GM23338 (cell line): ENCODE data around the gene MINDY4. TPM values are rescaled to one million over a fixed set of nuclear protein-coding genes. Genes with fewer than 3 reads are reported as not detected.

Experiments
- ATAC-seq: fragments of 200-7000 bp; cut with Tn5 transposase; 3 replicates; pipeline ENCODE4 v1.9.1; 2020
- DNase-seq: peaks from one replicate; pipeline ENCODE4 v3.0.0-alpha.2; 2015; ENCODE audit warnings: low spot score
- H2AFZ ChIP-seq: fragments of 200-600 bp; sonication (generic); 2 replicates; pipeline ENCODE4 v1.8.0; 2016; ENCODE audit warnings: antibody characterized with exemption, mild to moderate bottlenecking, moderate library complexity
- H3F3A ChIP-seq: fragments of 200-600 bp; sonication (generic); replicated peaks from 2 replicates; pipeline ENCODE4 v1.8.0; 2017; ENCODE audit warnings: antibody characterized with exemption, mixed run types, low read depth
- H3K27ac ChIP-seq: fragments of 200-600 bp; sonication (generic); 2 replicates; pipeline ENCODE4 v1.6.1; 2016; ENCODE audit warnings: low read depth
- H3K27me3 ChIP-seq: fragments of 200-600 bp; sonication (generic); 2 replicates; pipeline ENCODE4 v1.8.0; 2016; ENCODE audit warnings: mild to moderate bottlenecking, mixed run types, moderate library complexity; ENCODE audit not compliant: insufficient read depth
- H3K36me3 ChIP-seq: fragments of 200-600 bp; sonication (generic); 2 replicates; pipeline ENCODE4 v1.8.0; 2016; ENCODE audit warnings: mild to moderate bottlenecking; ENCODE audit not compliant: insufficient read depth
- H3K4me1 ChIP-seq: fragments of 200-600 bp; sonication (generic); 2 replicates; pipeline ENCODE4 v1.8.0; 2016; ENCODE audit warnings: mild to moderate bottlenecking, moderate library complexity; ENCODE audit not compliant: insufficient read depth
- H3K4me2 ChIP-seq: fragments of 200-600 bp; sonication (generic); 2 replicates; pipeline ENCODE4 v1.7.1; 2017; ENCODE audit warnings: mixed run types
- H3K4me3 ChIP-seq: fragments of 200-600 bp; sonication (generic); 2 replicates; pipeline ENCODE4 v1.6.1; 2016; ENCODE audit warnings: mixed run types
- H3K79me2 ChIP-seq: fragments of 200-600 bp; sonication (generic); replicated peaks from 2 replicates; pipeline ENCODE4 v1.8.0; 2017; ENCODE audit warnings: mild to moderate bottlenecking; ENCODE audit not compliant: insufficient read depth
- H3K9me2 ChIP-seq: fragments of 200-600 bp; sonication (generic); 2 replicates; pipeline ENCODE4 v1.8.0; 2017; ENCODE audit not compliant: insufficient read depth
- H4K20me1 ChIP-seq: fragments of 200-600 bp; sonication (generic); replicated peaks from 2 replicates; pipeline ENCODE4 v1.8.0; 2017; ENCODE audit warnings: mild to moderate bottlenecking; ENCODE audit not compliant: insufficient read depth
- H3K27ac Mint-ChIP-seq: 2 replicates; pipeline ENCODE4 v1.8.0; 2020; ENCODE audit warnings: inconsistent platforms, mild to moderate bottlenecking, moderate library complexity, mixed read lengths
- H3K27me3 Mint-ChIP-seq: 3 replicates; pipeline ENCODE4 v1.8.0; 2022; ENCODE audit warnings: low read depth, mild to moderate bottlenecking, moderate library complexity, mixed read lengths, inconsistent platforms; ENCODE audit not compliant: insufficient read depth, poor library complexity
- H3K36me3 Mint-ChIP-seq: 3 replicates; pipeline ENCODE4 v1.8.0; 2021; ENCODE audit warnings: low read depth, mild to moderate bottlenecking, inconsistent platforms, moderate library complexity, mixed read lengths
- H3K4me1 Mint-ChIP-seq: 3 replicates; pipeline ENCODE4 v1.8.0; 2020; ENCODE audit warnings: mild to moderate bottlenecking, inconsistent platforms, mixed read lengths
- H3K4me3 Mint-ChIP-seq: 3 replicates; pipeline ENCODE4 v1.8.0; 2021; ENCODE audit warnings: moderate library complexity, mild to moderate bottlenecking, inconsistent platforms, mixed read lengths
- H3K9me3 Mint-ChIP-seq: 3 replicates; pipeline ENCODE4 v1.8.0; 2020; ENCODE audit warnings: moderate library complexity, mild to moderate bottlenecking, inconsistent platforms, mixed read lengths
- CREB1 ChIP-seq: fragments of 250-450 bp; sonication (Bioruptor Pico); IDR thresholded peaks from 2 replicates; pipeline ENCODE4 v1.5.0; 2020; ENCODE audit warnings: low read depth, mild to moderate bottlenecking, moderate library complexity
- EZH2 ChIP-seq: fragments of 200-600 bp; sonication (generic); IDR thresholded peaks from one replicate; pipeline ENCODE4 v1.8.0; 2017; ENCODE audit warnings: antibody characterized with exemption, mild to moderate bottlenecking, low read depth; ENCODE audit not compliant: unreplicated experiment
- EZH2phosphoT487 ChIP-seq: fragments of 200-600 bp; sonication (generic); IDR thresholded peaks from one replicate; pipeline ENCODE4 v1.8.1; 2018; ENCODE audit warnings: antibody characterized with exemption; ENCODE audit not compliant: unreplicated experiment
- JUNB ChIP-seq: IDR thresholded peaks from one replicate; pipeline ENCODE4 v1.6.1; 2016; ENCODE audit warnings: antibody characterized with exemption; ENCODE audit not compliant: unreplicated experiment
- NANOG ChIP-seq: IDR thresholded peaks from 2 replicates; pipeline ENCODE4 v1.6.1; 2016; ENCODE audit warnings: antibody characterized with exemption, borderline replicate concordance
- POLR2AphosphoS5 ChIP-seq: IDR thresholded peaks from 2 replicates; pipeline ENCODE4 v1.6.1; 2016; ENCODE audit warnings: antibody characterized with exemption, low read depth
- STAT1 ChIP-seq: IDR thresholded peaks from one replicate; pipeline ENCODE4 v1.6.1; 2016; ENCODE audit warnings: antibody characterized with exemption; ENCODE audit not compliant: unreplicated experiment
- ZNF114 ChIP-seq: fragments of 250-450 bp; sonication (Bioruptor Pico); IDR thresholded peaks from 2 replicates; pipeline ENCODE4 v1.5.0; 2020; ENCODE audit warnings: mild to moderate bottlenecking, moderate library complexity
- ZNF331 ChIP-seq: fragments of 250-450 bp; sonication (Bioruptor Pico); IDR thresholded peaks from 2 replicates; pipeline ENCODE4 v1.5.0; 2020; ENCODE audit warnings: low read depth, mild to moderate bottlenecking, moderate library complexity
- polyA plus RNA-seq: library from polyadenylated mRNA; unstranded; fragments of >200 nt; fragmentation: Nextera tagmentation; extraction: Ambion mirVana; gene quantifications from 2 replicates; pipeline ENCODE4 v1.2.1, GENCODE V29; 2016
- total RNA-seq: library from RNA; depleted of rRNA; stranded (reverse); fragments of >200 nt; shearing (Covaris generic); gene quantifications from 2 replicates; pipeline ENCODE4 v1.2.3, GENCODE V29; 2014
- TF ChIP-seq, protein P1 (sequence below): IDR thresholded peaks from 2 replicates; pipeline ENCODE4 v1.6.1; 2016; ENCODE audit warnings: antibody characterized with exemption

Gene MINDY4
- total and polyA plus RNA-seq, 2 experiments from 2014 or later: 1.7 to 4.4 TPM

DNA sequence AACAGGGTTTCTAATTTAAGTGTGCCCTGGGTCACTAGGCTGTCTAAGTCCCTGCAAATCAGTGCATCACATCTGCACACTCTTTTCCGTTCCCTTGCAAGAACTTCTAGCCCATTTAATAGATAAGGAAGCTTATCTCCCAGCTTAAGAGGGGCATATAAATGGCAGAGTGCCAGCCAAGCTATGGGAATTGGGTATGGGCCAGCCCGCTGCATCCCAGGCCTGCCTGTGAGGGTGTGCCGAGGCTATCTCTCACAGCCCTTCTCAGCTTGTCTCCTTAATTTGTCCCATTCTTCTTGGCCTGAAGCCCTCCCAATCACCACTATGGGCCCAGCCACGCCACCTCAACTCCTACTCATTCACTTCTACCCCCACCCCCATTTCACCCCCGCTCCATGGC lies 155.1 kb downstream of the MINDY4 start:
- no peaks in the 10 kb centered on the region for H3K4me1 Mint-ChIP-seq
- Histone ChIP-seq H3K27me3 (no peaks in the 10 kb centered on the region), H2AFZ (no peak overlapping the region), H3F3A (no peaks in the 10 kb centered on the region), H3K4me2 (no peak overlapping the region), H3K27ac (no peak overlapping the region), H3K4me1 (no peaks in the 10 kb centered on the region), H3K9me2 (peaks cover 6% of the 10 kb centered on the region; the same call in 1 of the 2 replicates), H4K20me1 (no peaks in the 10 kb centered on the region), H3K79me2 (no peaks in the 10 kb centered on the region), H3K4me3 (no peak overlapping the region), H3K36me3 (no peaks in the 10 kb centered on the region)
- DNase-seq: no peak
- TF ChIP-seq, protein P1, sequence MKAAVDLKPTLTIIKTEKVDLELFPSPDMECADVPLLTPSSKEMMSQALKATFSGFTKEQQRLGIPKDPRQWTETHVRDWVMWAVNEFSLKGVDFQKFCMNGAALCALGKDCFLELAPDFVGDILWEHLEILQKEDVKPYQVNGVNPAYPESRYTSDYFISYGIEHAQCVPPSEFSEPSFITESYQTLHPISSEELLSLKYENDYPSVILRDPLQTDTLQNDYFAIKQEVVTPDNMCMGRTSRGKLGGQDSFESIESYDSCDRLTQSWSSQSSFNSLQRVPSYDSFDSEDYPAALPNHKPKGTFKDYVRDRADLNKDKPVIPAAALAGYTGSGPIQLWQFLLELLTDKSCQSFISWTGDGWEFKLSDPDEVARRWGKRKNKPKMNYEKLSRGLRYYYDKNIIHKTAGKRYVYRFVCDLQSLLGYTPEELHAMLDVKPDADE: no peak
- TF ChIP-seq ZNF114: no peak
- no peak overlapping the region for H3K27ac Mint-ChIP-seq
- no peak overlapping the region for H3K4me3 Mint-ChIP-seq
- no peaks in the 10 kb centered on the region for H3K9me3 Mint-ChIP-seq
- H3K27me3 Mint-ChIP-seq: peaks cover 7% of the 10 kb centered on the region
- no peaks in the 10 kb centered on the region for H3K36me3 Mint-ChIP-seq
- no peak for ATAC-seq

DNA sequence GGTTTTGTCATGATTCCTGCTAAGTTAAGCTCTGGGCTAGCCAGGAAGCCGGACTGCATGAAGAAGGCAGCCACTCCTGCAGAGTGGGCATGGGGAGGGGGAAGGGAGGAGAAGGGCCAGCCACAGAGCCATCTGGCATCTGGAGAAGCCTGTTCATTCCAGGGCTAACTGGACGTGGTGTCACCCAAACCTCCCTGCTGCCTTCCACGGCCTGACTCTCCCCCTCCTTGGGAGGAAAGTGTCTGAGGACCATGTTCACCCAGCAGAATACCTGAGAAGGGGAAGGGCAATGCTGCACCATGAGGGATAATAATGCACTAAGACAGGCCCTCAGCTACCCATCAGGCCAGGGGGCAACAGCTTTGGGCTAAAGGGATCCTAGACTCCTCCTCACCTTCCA lies 155.8 kb downstream of the MINDY4 start:
- no peak overlapping the region for H3K27ac Mint-ChIP-seq
- peaks cover 6% of the 10 kb centered on the region; the same call in 1 of the 2 replicates for H3K9me2 ChIP-seq
- H3K79me2 ChIP-seq: no peaks in the 10 kb centered on the region
- no peaks in the 10 kb centered on the region for H3K4me1 ChIP-seq
- H3K27ac ChIP-seq: no peak overlapping the region
- TF ChIP-seq JUNB (no peak), POLR2AphosphoS5 (no peak), ZNF331 (CRISPR knock-in tag) (no peak), STAT1 (no peak)
- DNase-seq (no peak), ATAC-seq (no peak)
- H3K4me1 Mint-ChIP-seq: no peaks in the 10 kb centered on the region
- H3K4me3 ChIP-seq: no peak overlapping the region
- H3K9me3 Mint-ChIP-seq: no peaks in the 10 kb centered on the region
- H3K27me3 Mint-ChIP-seq: peaks cover 11% of the 10 kb centered on the region
- no peaks in the 10 kb centered on the region for H3K27me3 ChIP-seq
- H2AFZ ChIP-seq: no peak overlapping the region
- no peaks in the 10 kb centered on the region for H3K36me3 ChIP-seq
- H3K4me2 ChIP-seq: no peak overlapping the region
- no peaks in the 10 kb centered on the region for H4K20me1 ChIP-seq
- no peaks in the 10 kb centered on the region for H3K36me3 Mint-ChIP-seq
- no peaks in the 10 kb centered on the region for H3F3A ChIP-seq
- no peak overlapping the region for H3K4me3 Mint-ChIP-seq

- Histone ChIP-seq H3K36me3 (no peaks in the 10 kb centered on the region), H3K4me2 (no peak overlapping the region), H3K79me2 (no peaks in the 10 kb centered on the region), H3K4me3 (no peak overlapping the region), H3K9me2 (peaks cover 6% of the 10 kb centered on the region; the same call in 1 of the 2 replicates), H4K20me1 (no peaks in the 10 kb centered on the region), H3F3A (no peaks in the 10 kb centered on the region), H2AFZ (no peak overlapping the region), H3K27ac (no peak overlapping the region), H3K27me3 (no peaks in the 10 kb centered on the region), H3K4me1 (no peaks in the 10 kb centered on the region)
- H3K36me3 Mint-ChIP-seq: no peaks in the 10 kb centered on the region
- peaks cover 11% of the 10 kb centered on the region for H3K27me3 Mint-ChIP-seq
- no peak overlapping the region for H3K4me3 Mint-ChIP-seq
- no peak for ATAC-seq
- DNase-seq: no peak
- H3K27ac Mint-ChIP-seq: no peak overlapping the region
- no peaks in the 10 kb centered on the region for H3K9me3 Mint-ChIP-seq
- no peaks in the 10 kb centered on the region for H3K4me1 Mint-ChIP-seq
- TF ChIP-seq, protein P1: no peak
- TF ChIP-seq CREB1 (CRISPR knock-in tag) (no peak), NANOG (no peak), ZNF114 (no peak), EZH2phosphoT487 (no peak), JUNB (no peak), STAT1 (no peak), EZH2 (no peak), POLR2AphosphoS5 (no peak)
These were observed 156.3 kb downstream of the MINDY4 start for GRCh38 chr7:30927559-30927958.
